K562 (cell line): Measurements from ENCODE around the gene GAD1. TPM values are rescaled to one million over a fixed set of nuclear protein-coding genes. Genes with fewer than 3 reads are reported as not detected.
A peak's percentile ranks its signal among the peaks of the same experiment; 100 is the strongest.

Experiments used
- CAMTA2 ChIP-seq: fragments of 250-450 bp; sonication (Bioruptor Pico); conservative IDR thresholded peaks from 2 replicates; pipeline ENCODE4 v1.5.1; 2022
- CBX3 ChIP-seq, 2 experiments: IDR thresholded peaks; 1 replicate in 1 of 2; 2 replicates in 1 of 2; pipeline ENCODE4 v1.6.1; 2012; ENCODE audit warnings: inconsistent platforms in 2 of 2, low read length in 2 of 2, borderline replicate concordance in 1 of 2, control low read depth in 1 of 2
- CCNT2 ChIP-seq: IDR thresholded peaks from 2 replicates; pipeline ENCODE4 v1.6.1; 2011; ENCODE audit warnings: borderline replicate concordance, low read depth, mild to moderate bottlenecking, moderate library complexity, mixed read lengths, low read length; ENCODE audit not compliant: insufficient read length; ENCODE audit errors: extremely low read depth
- DMBX1 ChIP-seq: fragments of 250-450 bp; sonication (Bioruptor Pico); IDR thresholded peaks from 2 replicates; pipeline ENCODE4 v1.8.0; 2022; ENCODE audit warnings: inconsistent platforms, mild to moderate bottlenecking, moderate library complexity, borderline replicate concordance
- EP300 ChIP-seq: IDR thresholded peaks from 2 replicates; pipeline ENCODE4 v1.6.1; 2012; ENCODE audit warnings: low read length, improper control_type of control experiment
- ETV5 ChIP-seq: sonication (generic); formaldehyde crosslinking; IDR thresholded peaks from 2 replicates; pipeline ENCODE4 v1.4.0; 2020; ENCODE audit warnings: low read depth, mild to moderate bottlenecking, missing genetic modification reagents
- FOXM1 ChIP-seq, 2 experiments: fragments of 450-650 bp in 1 of 2; sonication (generic) in 1 of 2; formaldehyde crosslinking in 1 of 2; IDR thresholded peaks; 2 replicates each; pipeline versions ENCODE4 v1.6.1 to v1.9.0; 2017 to 2022; ENCODE audit warnings: low read depth in 2 of 2, mild to moderate bottlenecking in 2 of 2, missing genetic modification reagents in 1 of 2, moderate library complexity in 1 of 2
- GATA2 ChIP-seq: sonication (generic); formaldehyde crosslinking; IDR thresholded peaks from 2 replicates; pipeline ENCODE4 v1.4.0; 2020; ENCODE audit warnings: mild to moderate bottlenecking, missing genetic modification reagents
- HMGN3 ChIP-seq: IDR thresholded peaks from 2 replicates; pipeline ENCODE4 v1.6.1; 2011; ENCODE audit warnings: borderline replicate concordance, low read depth, mild to moderate bottlenecking, mixed read lengths, low read length; ENCODE audit not compliant: insufficient read length; ENCODE audit errors: extremely low read depth
- NFIC ChIP-seq: fragments of 450-650 bp; IDR thresholded peaks from 2 replicates; pipeline ENCODE4 v1.6.1; 2017; ENCODE audit warnings: mild to moderate bottlenecking, inconsistent platforms
- RCOR1 ChIP-seq, 2 experiments: IDR thresholded peaks; 2 replicates each; pipeline ENCODE4 v1.6.1; 2012; ENCODE audit warnings: low read depth in 2 of 2, low read length in 2 of 2, borderline replicate concordance in 1 of 2, improper control_type of control experiment in 1 of 2
- SMARCA4 ChIP-seq: fragments of 450-650 bp; IDR thresholded peaks from 2 replicates; pipeline ENCODE4 v1.6.1; 2016
- STAT5A ChIP-seq: IDR thresholded peaks from 2 replicates; pipeline ENCODE4 v1.6.1; 2012; ENCODE audit warnings: low read length, inconsistent platforms, borderline replicate concordance
- ZNF589 ChIP-seq: fragments of 200-800 bp; sonication (Bioruptor generic); IDR thresholded peaks from 2 replicates; pipeline ENCODE4 v1.6.1; 2016; ENCODE audit warnings: low read depth, missing genetic modification characterization, missing compliant biosample characterization
- polyA plus RNA-seq, 8 experiments: library from polyadenylated mRNA; depleted of rRNA in 4 of 8; stranded (reverse) in 5 of 8; unstranded in 3 of 8; fragments of >200 nt; fragmentation: Nextera tagmentation in 2 of 8; fragmentation: Illumina TruSeq in 1 of 8; extraction: Ambion mirVana in 2 of 8; extraction: Trizol in 1 of 8; gene quantifications; 2 replicates each; pipeline versions ENCODE4 v1.2.1 to v1.2.3, GENCODE V29; 2011 to 2014; ENCODE audit warnings: inconsistent platforms in 1 of 8, missing spikeins in 1 of 8
- total RNA-seq, 7 experiments: library from RNA; depleted of rRNA in 6 of 7; stranded (reverse); fragments of >200 nt in 6 of 7; fragmentation: Illumina TruSeq in 2 of 7; extraction: Trizol in 2 of 7; gene quantifications; 2 replicates each; pipeline versions ENCODE4 v1.2.1 to v1.2.3, GENCODE V29; 2011 to 2021; ENCODE audit warnings: low replicate concordance in 1 of 7
- TF ChIP-seq, protein P1 (sequence below): IDR thresholded peaks from 2 replicates; pipeline ENCODE4 v1.6.1; 2012; ENCODE audit warnings: low read depth, low read length, improper control_type of control experiment, borderline replicate concordance
- TF ChIP-seq, protein P2 (sequence below): fragments of 450-650 bp; IDR thresholded peaks from 2 replicates; pipeline ENCODE4 v1.6.1; 2016; ENCODE audit warnings: low read depth, mild to moderate bottlenecking, moderate library complexity
- TF ChIP-seq, protein P3 (sequence below): IDR thresholded peaks from 2 replicates; pipeline ENCODE4 v1.6.1; 2014; ENCODE audit warnings: antibody characterized with exemption
- TF ChIP-seq, protein P4 (sequence below): fragments of 450-650 bp; IDR thresholded peaks from 2 replicates; pipeline ENCODE4 v1.6.1; 2016
- TF ChIP-seq, protein P5 (sequence below): fragments of 250-450 bp; sonication (Bioruptor Pico); IDR thresholded peaks from 2 replicates; pipeline ENCODE4 v1.8.0; 2022; ENCODE audit warnings: inconsistent platforms

Gene GAD1
- total and polyA plus RNA-seq, 9 of the 15 experiments (the other 6 are each of a cell fraction or from before 2014, with no cell fraction given), result 2.7 to 29.1 (median 15.7) TPM

DNA sequence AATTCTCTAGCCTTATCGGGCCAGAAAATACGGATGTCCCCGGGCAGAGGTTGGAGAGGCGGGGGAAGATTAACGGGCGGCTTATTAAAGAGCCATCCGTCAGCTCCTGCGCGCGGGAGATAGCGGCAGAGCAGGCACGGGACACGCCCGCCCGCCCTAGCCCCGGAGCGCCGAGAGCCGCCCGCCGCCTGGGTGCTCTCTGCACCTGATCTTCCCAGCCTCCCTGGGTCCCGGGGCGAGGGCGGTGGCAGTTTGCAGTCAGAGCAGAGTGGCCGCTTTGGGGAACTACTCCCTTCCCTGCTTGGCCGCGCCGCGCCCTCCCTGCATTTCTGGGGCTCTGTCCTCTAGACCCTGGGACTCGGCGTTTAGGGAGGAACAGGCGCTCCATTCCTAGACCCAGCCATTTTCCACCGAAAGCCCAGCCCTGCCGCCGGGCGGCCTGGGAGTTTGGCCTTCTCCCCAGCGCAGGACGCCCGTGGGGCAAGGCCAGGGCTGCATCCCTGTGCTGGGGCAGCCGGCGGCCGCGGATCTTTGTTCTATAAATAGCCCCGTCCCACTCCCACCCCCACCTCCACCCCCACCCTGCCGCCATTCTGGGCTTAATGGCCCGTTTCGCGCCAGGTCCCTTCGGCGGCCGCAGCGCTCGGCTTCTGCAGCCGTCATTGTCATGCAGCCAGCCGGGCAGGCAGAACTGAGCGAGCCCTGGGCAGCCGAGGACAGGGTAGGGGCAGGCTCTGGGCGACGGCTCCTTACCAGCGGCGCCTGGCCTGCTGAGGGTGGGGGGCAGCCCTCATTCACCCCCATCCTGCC lies 6.6 kb downstream of the GAD1 start (continued):
- no peak for TF ChIP-seq ZNF589 (CRISPR knock-in tag)
- TF ChIP-seq NFIC, result peak; percentile 66
- TF ChIP-seq HMGN3, result peak; percentile 86
- TF ChIP-seq SMARCA4, result peak; percentile 63; the same call in 1 of the 2 replicates
- peak; percentile 62; the same call in 1 of the 2 replicates for TF ChIP-seq DMBX1 (CRISPR knock-in tag)
- TF ChIP-seq, protein P1, sequence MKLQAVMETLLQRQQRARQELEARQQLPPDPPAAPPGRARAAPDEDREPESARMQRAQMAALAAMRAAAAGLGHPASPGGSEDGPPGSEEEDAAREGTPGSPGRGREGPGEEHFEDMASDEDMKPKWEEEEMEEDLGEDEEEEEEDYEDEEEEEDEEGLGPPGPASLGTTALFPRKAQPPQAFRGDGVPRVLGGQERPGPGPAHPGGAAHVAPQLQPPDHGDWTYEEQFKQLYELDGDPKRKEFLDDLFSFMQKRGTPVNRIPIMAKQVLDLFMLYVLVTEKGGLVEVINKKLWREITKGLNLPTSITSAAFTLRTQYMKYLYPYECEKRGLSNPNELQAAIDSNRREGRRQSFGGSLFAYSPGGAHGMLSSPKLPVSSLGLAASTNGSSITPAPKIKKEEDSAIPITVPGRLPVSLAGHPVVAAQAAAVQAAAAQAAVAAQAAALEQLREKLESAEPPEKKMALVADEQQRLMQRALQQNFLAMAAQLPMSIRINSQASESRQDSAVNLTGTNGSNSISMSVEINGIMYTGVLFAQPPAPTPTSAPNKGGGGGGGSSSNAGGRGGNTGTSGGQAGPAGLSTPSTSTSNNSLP, result peak; percentile 27; the same call in 1 of the 2 replicates
- peak; percentile 74 for TF ChIP-seq FOXM1 (IDR thresholded peaks at IDR 0.05; ENCODE audit: low read depth)
- TF ChIP-seq FOXM1 (CRISPR knock-in tag; IDR thresholded peaks at IDR 0.05; ENCODE audit: low read depth), result no peak
- TF ChIP-seq, protein P2, sequence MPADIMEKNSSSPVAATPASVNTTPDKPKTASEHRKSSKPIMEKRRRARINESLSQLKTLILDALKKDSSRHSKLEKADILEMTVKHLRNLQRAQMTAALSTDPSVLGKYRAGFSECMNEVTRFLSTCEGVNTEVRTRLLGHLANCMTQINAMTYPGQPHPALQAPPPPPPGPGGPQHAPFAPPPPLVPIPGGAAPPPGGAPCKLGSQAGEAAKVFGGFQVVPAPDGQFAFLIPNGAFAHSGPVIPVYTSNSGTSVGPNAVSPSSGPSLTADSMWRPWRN, result 0 out of 2 replicates have a peak, but pooled peaks have one; percentile 36
- TF ChIP-seq RCOR1 (IDR thresholded peaks at IDR 0.05; ENCODE audit: borderline replicate concordance in 1 of 2, low read depth in 2 of 2, low read length in 2 of 2), result peak in 1 of 2 experiments; percentile 49; a peak in 1 of 4 replicates
- peak; percentile 81 for TF ChIP-seq EP300
- TF ChIP-seq, protein P3, sequence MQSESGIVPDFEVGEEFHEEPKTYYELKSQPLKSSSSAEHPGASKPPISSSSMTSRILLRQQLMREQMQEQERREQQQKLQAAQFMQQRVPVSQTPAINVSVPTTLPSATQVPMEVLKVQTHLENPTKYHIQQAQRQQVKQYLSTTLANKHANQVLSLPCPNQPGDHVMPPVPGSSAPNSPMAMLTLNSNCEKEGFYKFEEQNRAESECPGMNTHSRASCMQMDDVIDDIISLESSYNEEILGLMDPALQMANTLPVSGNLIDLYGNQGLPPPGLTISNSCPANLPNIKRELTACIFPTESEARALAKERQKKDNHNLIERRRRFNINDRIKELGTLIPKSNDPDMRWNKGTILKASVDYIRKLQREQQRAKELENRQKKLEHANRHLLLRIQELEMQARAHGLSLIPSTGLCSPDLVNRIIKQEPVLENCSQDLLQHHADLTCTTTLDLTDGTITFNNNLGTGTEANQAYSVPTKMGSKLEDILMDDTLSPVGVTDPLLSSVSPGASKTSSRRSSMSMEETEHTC, result peak; percentile 46
- peak; percentile 96 for TF ChIP-seq CCNT2
- TF ChIP-seq, protein P4, sequence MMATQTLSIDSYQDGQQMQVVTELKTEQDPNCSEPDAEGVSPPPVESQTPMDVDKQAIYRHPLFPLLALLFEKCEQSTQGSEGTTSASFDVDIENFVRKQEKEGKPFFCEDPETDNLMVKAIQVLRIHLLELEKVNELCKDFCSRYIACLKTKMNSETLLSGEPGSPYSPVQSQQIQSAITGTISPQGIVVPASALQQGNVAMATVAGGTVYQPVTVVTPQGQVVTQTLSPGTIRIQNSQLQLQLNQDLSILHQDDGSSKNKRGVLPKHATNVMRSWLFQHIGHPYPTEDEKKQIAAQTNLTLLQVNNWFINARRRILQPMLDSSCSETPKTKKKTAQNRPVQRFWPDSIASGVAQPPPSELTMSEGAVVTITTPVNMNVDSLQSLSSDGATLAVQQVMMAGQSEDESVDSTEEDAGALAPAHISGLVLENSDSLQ, result peak; percentile 21; the same call in 1 of the 2 replicates
- TF ChIP-seq GATA2 (CRISPR knock-in tag), result peak; percentile 60
- peak; percentile 57; the same call in 1 of the 2 replicates for TF ChIP-seq STAT5A
- peak; percentile 45; the same call in 1 of the 2 replicates for TF ChIP-seq ETV5 (CRISPR knock-in tag)
- TF ChIP-seq CBX3 (IDR thresholded peaks at IDR 0.05; ENCODE audit: borderline replicate concordance in 1 of 2, low read length in 2 of 2), result peak in 1 of 2 experiments; percentile 65; a peak in 1 of 3 replicates
- TF ChIP-seq CAMTA2 (CRISPR knock-in tag), result no peak
- TF ChIP-seq, protein P5, sequence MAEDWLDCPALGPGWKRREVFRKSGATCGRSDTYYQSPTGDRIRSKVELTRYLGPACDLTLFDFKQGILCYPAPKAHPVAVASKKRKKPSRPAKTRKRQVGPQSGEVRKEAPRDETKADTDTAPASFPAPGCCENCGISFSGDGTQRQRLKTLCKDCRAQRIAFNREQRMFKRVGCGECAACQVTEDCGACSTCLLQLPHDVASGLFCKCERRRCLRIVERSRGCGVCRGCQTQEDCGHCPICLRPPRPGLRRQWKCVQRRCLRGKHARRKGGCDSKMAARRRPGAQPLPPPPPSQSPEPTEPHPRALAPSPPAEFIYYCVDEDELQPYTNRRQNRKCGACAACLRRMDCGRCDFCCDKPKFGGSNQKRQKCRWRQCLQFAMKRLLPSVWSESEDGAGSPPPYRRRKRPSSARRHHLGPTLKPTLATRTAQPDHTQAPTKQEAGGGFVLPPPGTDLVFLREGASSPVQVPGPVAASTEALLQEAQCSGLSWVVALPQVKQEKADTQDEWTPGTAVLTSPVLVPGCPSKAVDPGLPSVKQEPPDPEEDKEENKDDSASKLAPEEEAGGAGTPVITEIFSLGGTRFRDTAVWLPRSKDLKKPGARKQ (CRISPR knock-in tag), result peak; percentile 70; the same call in 1 of the 2 replicates
